ENCODE data around the gene RAPGEF6.

- TF ChIP-seq, protein P1, sequence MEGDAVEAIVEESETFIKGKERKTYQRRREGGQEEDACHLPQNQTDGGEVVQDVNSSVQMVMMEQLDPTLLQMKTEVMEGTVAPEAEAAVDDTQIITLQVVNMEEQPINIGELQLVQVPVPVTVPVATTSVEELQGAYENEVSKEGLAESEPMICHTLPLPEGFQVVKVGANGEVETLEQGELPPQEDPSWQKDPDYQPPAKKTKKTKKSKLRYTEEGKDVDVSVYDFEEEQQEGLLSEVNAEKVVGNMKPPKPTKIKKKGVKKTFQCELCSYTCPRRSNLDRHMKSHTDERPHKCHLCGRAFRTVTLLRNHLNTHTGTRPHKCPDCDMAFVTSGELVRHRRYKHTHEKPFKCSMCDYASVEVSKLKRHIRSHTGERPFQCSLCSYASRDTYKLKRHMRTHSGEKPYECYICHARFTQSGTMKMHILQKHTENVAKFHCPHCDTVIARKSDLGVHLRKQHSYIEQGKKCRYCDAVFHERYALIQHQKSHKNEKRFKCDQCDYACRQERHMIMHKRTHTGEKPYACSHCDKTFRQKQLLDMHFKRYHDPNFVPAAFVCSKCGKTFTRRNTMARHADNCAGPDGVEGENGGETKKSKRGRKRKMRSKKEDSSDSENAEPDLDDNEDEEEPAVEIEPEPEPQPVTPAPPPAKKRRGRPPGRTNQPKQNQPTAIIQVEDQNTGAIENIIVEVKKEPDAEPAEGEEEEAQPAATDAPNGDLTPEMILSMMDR (conservative IDR thresholded peaks at IDR 0.05; ENCODE audit: low read length), result no peak
- TF ChIP-seq EZH2phosphoT487 (IDR thresholded peaks at IDR 0.05; ENCODE audit: borderline replicate concordance), result no peak
Measured at GRCh38 chr5:131634238-131634637, 791 bp downstream of the RAPGEF6 start.
